SK-N-SH treated with all-trans-retinoic acid at 6 μM for 48 hours (cell line): Measurements from ENCODE around the gene TRNT1.

ENCODE experiments used
- ATAC-seq: fragments of 200-7000 bp; cut with Tn5 transposase; 3 replicates; pipeline ENCODE4 v1.9.1; 2020; ENCODE audit warnings: mild to moderate bottlenecking, moderate library complexity
- ARNTL ChIP-seq: fragments of 450-650 bp; formaldehyde crosslinking; IDR thresholded peaks from 2 replicates; pipeline ENCODE4 v1.5.0; 2020; ENCODE audit warnings: low read depth, mild to moderate bottlenecking, moderate library complexity, borderline replicate concordance
- BACH2 ChIP-seq: fragments of 250-450 bp; sonication (Bioruptor Pico); IDR thresholded peaks from 2 replicates; pipeline ENCODE4 v1.9.0; 2021; ENCODE audit warnings: mild to moderate bottlenecking, borderline replicate concordance
- CREB5 ChIP-seq: fragments of 250-450 bp; sonication (Bioruptor Pico); IDR thresholded peaks from 2 replicates; pipeline ENCODE4 v1.5.1; 2020; ENCODE audit warnings: low read depth, mild to moderate bottlenecking, moderate library complexity
- CSDC2 ChIP-seq: fragments of 250-450 bp; sonication (Bioruptor Pico); IDR thresholded peaks from 2 replicates; pipeline ENCODE4 v1.5.0; 2020; ENCODE audit warnings: mild to moderate bottlenecking, moderate library complexity
- ESRRG ChIP-seq: fragments of 250-450 bp; sonication (Bioruptor Pico); IDR thresholded peaks from 2 replicates; pipeline ENCODE4 v1.6.1; 2021; ENCODE audit warnings: mild to moderate bottlenecking
- GLIS3 ChIP-seq: fragments of 250-450 bp; sonication (Bioruptor Pico); IDR thresholded peaks from 2 replicates; pipeline ENCODE4 v1.5.0; 2020; ENCODE audit warnings: mild to moderate bottlenecking, moderate library complexity
- ISL1 ChIP-seq: fragments of 250-450 bp; sonication (Bioruptor Pico); IDR thresholded peaks from 2 replicates; pipeline ENCODE4 v2.1.2; 2022; ENCODE audit warnings: mild to moderate bottlenecking, moderate library complexity
- OSR1 ChIP-seq: fragments of 250-450 bp; sonication (Bioruptor Pico); IDR thresholded peaks from 2 replicates; pipeline ENCODE4 v1.8.0; 2022; ENCODE audit warnings: moderate library complexity, mild to moderate bottlenecking, inconsistent platforms
- RARB ChIP-seq: fragments of 250-450 bp; sonication (Bioruptor Pico); IDR thresholded peaks from 2 replicates; pipeline ENCODE4 v1.8.0; 2021; ENCODE audit warnings: mild to moderate bottlenecking, moderate library complexity
- SNAI2 ChIP-seq: fragments of 250-450 bp; sonication (Bioruptor Pico); IDR thresholded peaks from 2 replicates; pipeline ENCODE4 v1.5.0; 2020; ENCODE audit warnings: mild to moderate bottlenecking, moderate library complexity
- TCF4 ChIP-seq: fragments of 250-450 bp; sonication (Bioruptor Pico); IDR thresholded peaks from 2 replicates; pipeline ENCODE4 v1.8.0; 2021; ENCODE audit warnings: mild to moderate bottlenecking, moderate library complexity, borderline replicate concordance
- TOX ChIP-seq: fragments of 250-450 bp; sonication (Bioruptor Pico); IDR thresholded peaks from 2 replicates; pipeline ENCODE4 v1.8.0; 2021; ENCODE audit warnings: mild to moderate bottlenecking, moderate library complexity, borderline replicate concordance
- ZC3H10 ChIP-seq: fragments of 250-450 bp; sonication (Bioruptor Pico); IDR thresholded peaks from 2 replicates; pipeline ENCODE4 v1.5.1; 2021; ENCODE audit warnings: mild to moderate bottlenecking, moderate library complexity
- ZFP3 ChIP-seq: fragments of 250-450 bp; sonication (Bioruptor Pico); IDR thresholded peaks from 2 replicates; pipeline ENCODE4 v1.5.0; 2020; ENCODE audit warnings: mild to moderate bottlenecking, moderate library complexity
- ZFP30 ChIP-seq: fragments of 450-650 bp; formaldehyde crosslinking; IDR thresholded peaks from 2 replicates; pipeline ENCODE4 v1.5.0; 2022; ENCODE audit warnings: mild to moderate bottlenecking, moderate library complexity
- ZNF565 ChIP-seq: fragments of 450-650 bp; formaldehyde crosslinking; conservative IDR thresholded peaks from 2 replicates; pipeline ENCODE4 v1.5.0; 2020; ENCODE audit warnings: low read depth, mild to moderate bottlenecking, moderate library complexity
- ZNF70 ChIP-seq: fragments of 450-650 bp; formaldehyde crosslinking; IDR thresholded peaks from 2 replicates; pipeline ENCODE4 v1.5.0; 2020; ENCODE audit warnings: mild to moderate bottlenecking, moderate library complexity
- ZNF8 ChIP-seq: fragments of 450-650 bp; formaldehyde crosslinking; IDR thresholded peaks from 2 replicates; pipeline ENCODE4 v1.5.0; 2020; ENCODE audit warnings: mild to moderate bottlenecking, moderate library complexity
- TF ChIP-seq, protein P1 (sequence below): fragments of 250-450 bp; sonication (Bioruptor Pico); IDR thresholded peaks from 2 replicates; pipeline ENCODE4 v1.5.0; 2020; ENCODE audit warnings: mild to moderate bottlenecking, moderate library complexity
- TF ChIP-seq, protein P2 (sequence below): fragments of 250-450 bp; sonication (Bioruptor Pico); IDR thresholded peaks from 2 replicates; pipeline ENCODE4 v1.8.0; 2020; ENCODE audit warnings: mild to moderate bottlenecking, moderate library complexity, borderline replicate concordance
- TF ChIP-seq, protein P3 (sequence below): fragments of 250-450 bp; sonication (Bioruptor Pico); IDR thresholded peaks from 2 replicates; pipeline ENCODE4 v1.5.1; 2021; ENCODE audit warnings: mild to moderate bottlenecking, moderate library complexity

Gene TRNT1

DNA sequence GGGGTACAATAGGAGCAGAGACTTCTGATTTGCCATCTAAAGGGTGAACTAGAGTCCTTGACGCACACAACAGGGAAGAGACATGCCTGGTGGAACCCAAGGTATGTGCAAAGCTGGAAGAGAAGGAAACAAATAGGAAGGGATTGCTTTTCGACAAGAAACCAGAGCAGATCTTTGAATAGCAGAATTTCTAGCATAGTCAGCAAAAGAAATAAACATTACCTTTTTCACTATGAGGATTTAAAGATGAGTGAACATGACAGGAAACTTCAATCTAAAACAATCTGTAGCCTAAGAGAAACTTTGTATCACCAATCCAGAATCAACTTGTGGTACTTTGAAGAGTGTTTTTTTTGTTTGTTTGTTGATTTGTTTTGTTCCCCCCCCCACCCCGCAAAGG lies 21.5 kb upstream of the TRNT1 start:
- ATAC-seq = no peak
- TF ChIP-seq RARB (CRISPR knock-in tag) (no peak), ZC3H10 (no peak), GLIS3 (no peak), ZNF565 (no peak), CSDC2 (no peak), CREB5 (CRISPR knock-in tag) (no peak)
- TF ChIP-seq, protein P1, sequence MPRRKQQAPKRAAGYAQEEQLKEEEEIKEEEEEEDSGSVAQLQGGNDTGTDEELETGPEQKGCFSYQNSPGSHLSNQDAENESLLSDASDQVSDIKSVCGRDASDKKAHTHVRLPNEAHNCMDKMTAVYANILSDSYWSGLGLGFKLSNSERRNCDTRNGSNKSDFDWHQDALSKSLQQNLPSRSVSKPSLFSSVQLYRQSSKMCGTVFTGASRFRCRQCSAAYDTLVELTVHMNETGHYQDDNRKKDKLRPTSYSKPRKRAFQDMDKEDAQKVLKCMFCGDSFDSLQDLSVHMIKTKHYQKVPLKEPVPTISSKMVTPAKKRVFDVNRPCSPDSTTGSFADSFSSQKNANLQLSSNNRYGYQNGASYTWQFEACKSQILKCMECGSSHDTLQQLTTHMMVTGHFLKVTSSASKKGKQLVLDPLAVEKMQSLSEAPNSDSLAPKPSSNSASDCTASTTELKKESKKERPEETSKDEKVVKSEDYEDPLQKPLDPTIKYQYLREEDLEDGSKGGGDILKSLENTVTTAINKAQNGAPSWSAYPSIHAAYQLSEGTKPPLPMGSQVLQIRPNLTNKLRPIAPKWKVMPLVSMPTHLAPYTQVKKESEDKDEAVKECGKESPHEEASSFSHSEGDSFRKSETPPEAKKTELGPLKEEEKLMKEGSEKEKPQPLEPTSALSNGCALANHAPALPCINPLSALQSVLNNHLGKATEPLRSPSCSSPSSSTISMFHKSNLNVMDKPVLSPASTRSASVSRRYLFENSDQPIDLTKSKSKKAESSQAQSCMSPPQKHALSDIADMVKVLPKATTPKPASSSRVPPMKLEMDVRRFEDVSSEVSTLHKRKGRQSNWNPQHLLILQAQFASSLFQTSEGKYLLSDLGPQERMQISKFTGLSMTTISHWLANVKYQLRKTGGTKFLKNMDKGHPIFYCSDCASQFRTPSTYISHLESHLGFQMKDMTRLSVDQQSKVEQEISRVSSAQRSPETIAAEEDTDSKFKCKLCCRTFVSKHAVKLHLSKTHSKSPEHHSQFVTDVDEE (CRISPR knock-in tag) = no peak

- ATAC-seq = no peak
- TF ChIP-seq, protein P2, sequence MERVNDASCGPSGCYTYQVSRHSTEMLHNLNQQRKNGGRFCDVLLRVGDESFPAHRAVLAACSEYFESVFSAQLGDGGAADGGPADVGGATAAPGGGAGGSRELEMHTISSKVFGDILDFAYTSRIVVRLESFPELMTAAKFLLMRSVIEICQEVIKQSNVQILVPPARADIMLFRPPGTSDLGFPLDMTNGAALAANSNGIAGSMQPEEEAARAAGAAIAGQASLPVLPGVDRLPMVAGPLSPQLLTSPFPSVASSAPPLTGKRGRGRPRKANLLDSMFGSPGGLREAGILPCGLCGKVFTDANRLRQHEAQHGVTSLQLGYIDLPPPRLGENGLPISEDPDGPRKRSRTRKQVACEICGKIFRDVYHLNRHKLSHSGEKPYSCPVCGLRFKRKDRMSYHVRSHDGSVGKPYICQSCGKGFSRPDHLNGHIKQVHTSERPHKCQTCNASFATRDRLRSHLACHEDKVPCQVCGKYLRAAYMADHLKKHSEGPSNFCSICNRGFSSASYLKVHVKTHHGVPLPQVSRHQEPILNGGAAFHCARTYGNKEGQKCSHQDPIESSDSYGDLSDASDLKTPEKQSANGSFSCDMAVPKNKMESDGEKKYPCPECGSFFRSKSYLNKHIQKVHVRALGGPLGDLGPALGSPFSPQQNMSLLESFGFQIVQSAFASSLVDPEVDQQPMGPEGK (CRISPR knock-in tag) = no peak
- TF ChIP-seq TOX (CRISPR knock-in tag) = no peak
- TF ChIP-seq SNAI2 = no peak
- no peak for TF ChIP-seq CREB5 (CRISPR knock-in tag)
- TF ChIP-seq, protein P1 (CRISPR knock-in tag) = no peak
- no peak for TF ChIP-seq ARNTL (CRISPR knock-in tag)
- no peak for TF ChIP-seq ZNF565
- no peak for TF ChIP-seq TCF4 (CRISPR knock-in tag)
- TF ChIP-seq ISL1 = no peak
- no peak for TF ChIP-seq CSDC2
- TF ChIP-seq ZC3H10 = no peak
- no peak for TF ChIP-seq BACH2 (CRISPR knock-in tag)
- no peak for TF ChIP-seq OSR1 (CRISPR knock-in tag)
- TF ChIP-seq ZFP30 = no peak
- TF ChIP-seq GLIS3 = no peak
- TF ChIP-seq ZNF70 (CRISPR knock-in tag) = no peak
- no peak for TF ChIP-seq ZNF8 (CRISPR knock-in tag)
- TF ChIP-seq ESRRG (CRISPR knock-in tag) = no peak
- TF ChIP-seq, protein P3, sequence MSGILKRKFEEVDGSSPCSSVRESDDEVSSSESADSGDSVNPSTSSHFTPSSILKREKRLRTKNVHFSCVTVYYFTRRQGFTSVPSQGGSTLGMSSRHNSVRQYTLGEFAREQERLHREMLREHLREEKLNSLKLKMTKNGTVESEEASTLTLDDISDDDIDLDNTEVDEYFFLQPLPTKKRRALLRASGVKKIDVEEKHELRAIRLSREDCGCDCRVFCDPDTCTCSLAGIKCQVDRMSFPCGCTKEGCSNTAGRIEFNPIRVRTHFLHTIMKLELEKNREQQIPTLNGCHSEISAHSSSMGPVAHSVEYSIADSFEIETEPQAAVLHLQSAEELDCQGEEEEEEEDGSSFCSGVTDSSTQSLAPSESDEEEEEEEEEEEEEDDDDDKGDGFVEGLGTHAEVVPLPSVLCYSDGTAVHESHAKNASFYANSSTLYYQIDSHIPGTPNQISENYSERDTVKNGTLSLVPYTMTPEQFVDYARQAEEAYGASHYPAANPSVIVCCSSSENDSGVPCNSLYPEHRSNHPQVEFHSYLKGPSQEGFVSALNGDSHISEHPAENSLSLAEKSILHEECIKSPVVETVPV (CRISPR knock-in tag) = no peak
- no peak for TF ChIP-seq ZFP3
These were observed 20.9 kb upstream of the TRNT1 start for GRCh38 chr3:3105815-3106214.
